ENCODE data around the gene FAM170B.

FAM170B gene

GRCh38 chr10:49169776-49170175 lies 36.0 kb upstream of the FAM170B start:
- no peak for DNase-seq (ENCODE audit: low read depth)
- no peak for TF ChIP-seq CTCF (conservative IDR thresholded peaks at IDR 0.05; ENCODE audit: control insufficient read depth, insufficient read depth, low read depth, low read length)
- H3K4me3 ChIP-seq (ENCODE audit: control insufficient read depth, low read depth, low read length) = no peak overlapping the region

GRCh38 chr10:49168831-49169500 lies 35.1 kb upstream of the FAM170B start:
- H3K4me3 ChIP-seq (ENCODE audit: control insufficient read depth, low read depth, low read length) = no peak overlapping the region
- peak; percentile 37 for DNase-seq (ENCODE audit: low read depth)
- no peak for TF ChIP-seq CTCF (conservative IDR thresholded peaks at IDR 0.05; ENCODE audit: control insufficient read depth, insufficient read depth, low read depth, low read length)

GRCh38 chr10:49168171-49168540 lies 34.3 kb upstream of the FAM170B start:
- no peak for DNase-seq (ENCODE audit: low read depth)
- no peak for TF ChIP-seq CTCF (conservative IDR thresholded peaks at IDR 0.05; ENCODE audit: control insufficient read depth, insufficient read depth, low read depth, low read length)
- no peak overlapping the region for H3K4me3 ChIP-seq (ENCODE audit: control insufficient read depth, low read depth, low read length)

- no peak for TF ChIP-seq CTCF (conservative IDR thresholded peaks at IDR 0.05; ENCODE audit: control insufficient read depth, insufficient read depth, low read depth, low read length)
- H3K4me3 ChIP-seq (ENCODE audit: control insufficient read depth, low read depth, low read length) = no peak overlapping the region
- no peak for DNase-seq (ENCODE audit: low read depth)
These were observed 33.8 kb upstream of the FAM170B start for GRCh38 chr10:49167425-49168170.

GRCh38 chr10:49166484-49167400 lies 32.9 kb upstream of the FAM170B start:
- no peak overlapping the region for H3K4me3 ChIP-seq (ENCODE audit: control insufficient read depth, low read depth, low read length)
- TF ChIP-seq CTCF (conservative IDR thresholded peaks at IDR 0.05; ENCODE audit: control insufficient read depth, insufficient read depth, low read depth, low read length) = no peak
- no peak for DNase-seq (ENCODE audit: low read depth)

GRCh38 chr10:49165821-49166483 lies 32.1 kb upstream of the FAM170B start:
- no peak overlapping the region for H3K4me3 ChIP-seq (ENCODE audit: control insufficient read depth, low read depth, low read length)
- no peak for TF ChIP-seq CTCF (conservative IDR thresholded peaks at IDR 0.05; ENCODE audit: control insufficient read depth, insufficient read depth, low read depth, low read length)
- DNase-seq (ENCODE audit: low read depth) = no peak
